ELF-1 (cell line): Measurements from ENCODE around the gene CFAP91.

Experiments
- DNase-seq: peaks from one replicate; pipeline ENCODE4 v3.0.0-alpha.2; 2016; ENCODE audit warnings: low read depth, low spot score

CFAP91 gene

DNA sequence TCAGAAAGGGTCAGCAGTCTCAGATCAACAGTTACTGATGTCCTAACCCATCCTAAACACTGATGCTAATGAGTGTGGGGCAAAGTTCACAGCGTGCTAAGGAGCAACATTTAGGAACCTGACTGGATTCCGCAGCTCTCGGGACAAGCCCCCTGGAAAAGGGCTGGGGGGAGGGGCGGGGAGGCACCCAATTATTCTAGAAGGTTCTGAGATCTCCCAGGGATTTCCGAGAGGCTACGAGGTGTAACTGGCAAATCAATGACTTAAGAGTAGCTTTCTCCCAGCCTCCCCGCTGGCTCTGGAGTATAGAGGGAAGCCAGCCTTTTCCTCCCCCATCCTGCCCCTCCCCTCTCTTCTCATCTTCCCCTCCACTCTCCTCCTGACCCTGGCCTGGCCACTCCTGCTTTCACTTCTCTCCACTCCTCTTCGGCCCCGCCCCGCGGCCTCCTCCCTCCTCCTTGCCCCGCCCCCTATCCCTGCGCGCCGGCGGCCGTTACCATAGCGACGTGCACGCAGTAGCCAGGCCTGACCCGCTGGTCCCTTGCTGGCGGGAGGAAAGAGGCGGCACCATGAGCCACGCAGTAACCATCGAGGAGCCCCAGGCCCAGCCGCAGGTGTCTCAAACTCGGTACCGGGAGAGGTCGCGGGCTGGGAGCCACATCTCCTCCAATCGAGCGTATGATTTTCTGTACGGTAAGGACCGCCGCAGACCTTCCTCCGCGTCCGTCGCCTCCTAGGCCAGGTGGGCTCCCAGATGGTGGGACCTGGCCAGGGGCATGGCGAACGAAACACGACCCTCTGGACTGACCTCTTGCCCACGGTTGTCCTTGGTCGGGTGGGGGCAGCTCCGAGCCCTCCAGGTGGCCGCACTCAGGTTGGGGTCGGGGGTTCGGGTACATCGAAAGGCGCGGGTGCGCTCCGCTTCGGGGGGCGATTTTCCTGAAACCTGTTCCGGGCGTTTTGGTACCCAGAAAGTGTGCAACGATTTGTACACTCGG is at the start of gene CFAP91:
Gene CFAP91, plus strand, starts transcription at position 493 of the 998 bp plus-strand sequence. Its CDS starts 77 bp downstream, at position 570.
- peak; percentile 94 for DNase-seq

DNA sequence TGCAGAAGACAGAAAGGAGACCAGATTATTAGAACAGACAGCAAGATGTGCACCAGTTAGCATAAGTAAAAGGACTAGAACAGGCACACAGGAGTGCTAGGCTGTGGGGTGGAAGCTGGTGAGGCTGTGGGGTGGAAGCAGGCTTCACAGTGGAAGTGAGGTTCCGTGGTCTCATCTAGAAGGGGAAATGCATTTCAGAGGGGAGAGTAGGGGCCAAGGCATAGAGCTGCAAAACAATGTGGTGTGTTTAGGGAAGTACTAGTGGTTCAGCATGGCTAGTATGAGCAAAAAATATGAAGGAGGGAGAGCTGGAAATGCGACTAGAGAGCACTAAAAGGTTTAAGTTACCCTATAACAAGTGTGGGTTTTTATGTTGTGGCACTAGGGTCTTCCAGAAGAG is 48.9 kb upstream of the CFAP91 start:
- DNase-seq: no peak

DNA sequence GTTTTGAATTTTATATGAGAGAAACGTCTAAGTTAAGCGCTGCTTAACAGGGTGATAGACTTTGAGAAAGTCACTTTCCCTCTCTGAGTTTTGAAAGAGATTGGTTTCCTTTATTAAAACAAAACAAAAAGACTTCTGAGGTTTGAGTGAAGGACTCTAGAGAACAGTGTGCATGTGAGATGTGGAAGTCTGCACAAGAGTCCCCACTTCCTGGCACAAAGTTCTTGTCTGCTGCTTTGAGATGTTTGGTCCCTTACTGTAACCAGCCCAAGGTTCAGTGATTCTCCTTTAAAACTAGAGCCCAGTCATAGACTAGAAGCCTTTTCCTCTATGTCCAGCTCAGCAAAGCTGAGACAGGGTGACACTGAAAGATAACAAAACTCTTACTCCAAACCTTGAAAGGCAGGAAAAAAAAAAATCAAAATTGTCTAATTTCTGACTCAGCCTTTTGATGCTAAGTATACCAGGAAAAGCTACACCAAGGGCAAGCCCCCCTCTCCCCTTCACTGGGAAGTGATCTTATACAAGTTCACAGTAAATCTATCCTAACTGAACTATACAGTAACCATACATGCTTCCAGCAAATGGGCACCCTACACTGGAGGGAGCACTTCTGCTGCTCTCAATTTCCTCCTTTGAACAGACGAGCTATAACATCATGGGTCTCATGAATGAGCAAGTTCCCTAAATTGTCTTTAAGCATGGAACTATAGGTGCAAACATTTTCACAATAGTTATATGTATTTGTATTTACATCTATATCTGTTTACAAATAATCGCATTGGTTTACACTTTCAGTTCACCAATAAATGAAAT is 44.7 kb upstream of the CFAP91 start:
- no peak for DNase-seq

DNA sequence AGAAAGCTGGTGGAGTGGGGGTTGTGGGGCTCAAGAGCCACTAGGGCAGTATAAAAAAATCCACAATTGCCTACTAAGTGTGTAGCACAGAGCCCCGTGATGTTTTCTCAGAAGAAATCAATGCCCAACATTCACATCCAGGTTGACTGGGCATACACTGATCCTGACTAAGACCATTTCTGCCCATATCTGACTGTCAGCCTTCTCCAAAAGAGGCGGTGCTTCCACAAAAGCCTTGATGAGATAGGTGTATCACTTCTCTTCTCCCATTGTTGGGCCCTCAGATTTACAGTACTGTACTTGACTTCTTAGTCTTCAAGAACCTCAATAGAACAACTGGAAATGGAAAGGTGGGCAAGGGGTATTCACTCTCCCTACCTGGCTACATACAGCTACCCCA is 43.8 kb upstream of the CFAP91 start:
- DNase-seq: no peak

DNA sequence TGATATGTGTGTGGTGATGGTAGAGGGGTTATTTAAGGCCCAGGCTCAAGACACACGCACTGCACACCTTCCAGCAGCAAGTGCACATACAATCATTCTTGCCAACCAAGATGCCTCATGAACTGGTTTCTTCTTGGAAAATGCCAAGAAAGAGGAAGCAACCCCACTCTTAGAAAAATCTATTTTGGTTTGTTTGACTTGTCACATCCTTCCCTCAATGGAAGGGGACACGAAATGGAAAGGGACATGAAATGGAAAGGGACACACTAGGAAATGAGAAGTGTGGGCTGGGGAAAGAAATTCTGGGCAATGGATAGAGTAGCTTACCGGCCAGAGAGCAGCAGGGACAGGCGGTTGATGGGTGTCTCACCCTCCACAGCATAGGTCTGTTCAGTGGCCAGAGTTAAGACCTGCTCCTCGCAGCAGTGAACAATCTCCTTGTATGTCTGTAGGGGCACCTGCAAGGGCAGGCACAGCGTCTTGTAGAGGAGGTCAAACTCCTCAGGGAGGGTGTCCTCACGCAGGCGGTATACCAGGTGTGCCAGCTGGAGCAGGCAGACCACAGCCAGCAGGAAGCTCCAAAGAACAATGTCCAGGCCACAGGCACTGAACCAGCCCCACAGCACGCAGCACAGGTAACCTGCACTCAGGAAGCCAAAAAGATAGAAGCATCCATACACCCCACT is 43.1 kb upstream of the CFAP91 start:
- no peak for DNase-seq

DNA sequence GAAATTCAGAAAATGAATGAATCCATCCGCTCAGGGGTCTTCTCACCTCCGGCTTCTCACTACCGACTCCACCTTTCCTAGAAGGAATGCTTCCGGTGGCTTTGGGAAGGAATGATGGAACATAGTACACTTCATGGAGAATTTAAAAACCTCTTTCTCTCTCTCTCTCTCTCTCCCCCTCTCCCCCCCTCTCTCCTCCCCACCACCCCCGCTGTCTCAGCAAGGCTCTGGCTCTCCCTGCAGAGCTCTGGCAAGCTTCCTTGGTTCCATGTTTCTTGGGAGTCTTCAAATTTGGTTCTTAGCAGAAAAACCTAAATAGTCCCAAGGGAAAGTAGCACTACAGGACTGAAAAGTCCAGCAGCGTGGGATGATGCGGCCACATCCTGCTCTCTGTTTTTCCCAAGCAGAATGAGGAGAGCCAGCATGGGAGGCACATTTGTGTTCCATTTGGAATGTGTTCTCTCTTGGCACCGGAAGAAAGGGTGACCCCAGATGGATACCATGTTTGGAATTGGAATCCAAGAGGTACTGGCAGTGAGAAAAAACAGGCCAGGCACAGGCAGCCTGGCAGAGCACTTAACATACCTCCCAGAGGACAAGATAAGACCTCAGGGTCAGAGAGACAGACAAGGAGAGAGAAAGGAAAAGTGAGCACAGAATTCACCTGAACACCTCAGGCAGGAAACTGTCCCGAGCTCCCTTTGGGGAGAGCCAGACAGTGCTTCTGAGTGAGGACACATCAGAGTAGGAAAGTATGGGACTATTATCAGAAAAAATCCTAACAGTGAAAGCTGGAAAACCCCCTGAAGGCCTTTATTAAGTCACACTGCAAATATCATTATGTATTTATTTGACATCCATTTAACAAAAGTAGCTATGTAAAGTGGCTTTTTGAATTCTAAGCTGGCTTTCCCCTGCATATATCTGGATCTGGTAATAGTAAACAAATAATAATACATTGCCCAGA is 42.1 kb upstream of the CFAP91 start, which contains the start of gene POPDC2:
Gene POPDC2, minus strand, starts transcription at position 116 of the 967 bp plus-strand sequence. CDS start 166 bp downstream, outside the sequence.
- peak; percentile 70 for DNase-seq

DNA sequence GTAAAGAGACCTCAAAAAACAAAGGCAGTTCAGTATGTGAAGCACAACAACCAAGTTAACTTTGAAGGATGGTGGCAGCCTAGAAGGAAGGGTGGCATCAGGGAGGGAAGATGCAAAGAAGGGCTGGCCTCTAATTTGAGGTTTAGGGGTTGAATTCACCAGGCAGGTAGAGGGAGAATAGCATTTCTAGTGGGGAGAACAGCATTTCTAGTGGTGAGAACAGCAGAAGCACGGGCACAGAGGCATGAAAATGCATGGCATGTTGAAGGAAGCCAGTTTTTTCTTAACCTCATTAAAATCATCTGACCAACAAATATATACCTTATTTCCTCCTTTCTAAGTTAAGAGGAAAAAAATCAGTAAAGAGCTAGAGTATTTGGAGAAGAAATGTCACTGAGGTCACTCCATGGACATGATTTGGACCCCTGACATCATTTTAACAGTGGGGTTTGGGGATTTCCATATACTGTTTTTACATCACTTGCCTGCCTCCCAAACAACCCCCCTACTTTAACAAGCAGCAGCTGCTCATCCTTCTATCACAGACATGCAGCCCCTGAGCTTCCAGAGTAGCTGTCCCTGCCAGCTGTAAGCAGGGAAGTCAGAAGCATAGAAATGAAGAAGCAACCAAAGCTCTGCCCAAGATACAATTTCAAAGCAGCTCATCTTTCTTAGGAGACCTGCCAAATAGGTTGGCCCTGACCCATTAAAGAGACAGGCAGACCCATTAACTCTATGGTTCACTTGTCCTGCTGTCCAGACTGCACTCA is 40.0 kb upstream of the CFAP91 start:
- DNase-seq: no peak

DNA sequence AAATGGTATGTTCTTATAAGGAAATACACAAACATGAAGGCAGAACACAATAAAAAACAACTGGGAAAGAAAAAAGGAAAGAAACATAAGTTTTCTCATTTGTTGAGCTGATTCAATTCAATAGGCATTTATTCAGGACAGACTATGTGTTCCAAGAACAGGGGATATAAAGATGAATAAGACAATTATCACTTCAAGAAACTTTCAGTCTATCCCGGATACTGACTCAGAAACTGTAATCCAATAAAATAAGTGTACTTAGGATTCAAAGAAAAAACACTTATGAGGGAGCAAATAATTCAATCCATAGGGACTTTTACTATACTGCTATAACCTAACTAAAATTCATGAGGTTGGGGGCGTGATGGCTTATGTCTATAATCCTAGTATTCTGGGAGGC is 38.9 kb upstream of the CFAP91 start:
- DNase-seq: no peak

DNA sequence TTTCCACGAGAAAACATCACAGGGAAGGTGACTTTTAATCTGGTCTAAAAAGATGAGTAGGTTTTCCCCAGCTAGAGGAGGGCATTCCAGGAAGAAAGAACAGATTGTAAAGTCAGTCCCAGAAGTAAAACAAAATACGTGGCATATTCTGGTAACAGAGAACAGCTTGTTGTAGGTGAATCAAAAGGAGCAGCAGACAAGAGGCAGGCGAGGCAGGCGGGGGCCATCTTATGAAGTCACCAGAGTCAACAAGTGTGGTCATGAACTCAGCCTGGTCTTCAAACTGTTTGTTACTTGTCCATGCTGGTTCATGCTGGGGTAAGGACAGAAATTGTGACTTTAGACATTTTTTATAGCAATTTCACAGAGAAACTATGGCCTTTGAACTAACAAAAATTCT is 38.5 kb upstream of the CFAP91 start:
- DNase-seq: no peak

DNA sequence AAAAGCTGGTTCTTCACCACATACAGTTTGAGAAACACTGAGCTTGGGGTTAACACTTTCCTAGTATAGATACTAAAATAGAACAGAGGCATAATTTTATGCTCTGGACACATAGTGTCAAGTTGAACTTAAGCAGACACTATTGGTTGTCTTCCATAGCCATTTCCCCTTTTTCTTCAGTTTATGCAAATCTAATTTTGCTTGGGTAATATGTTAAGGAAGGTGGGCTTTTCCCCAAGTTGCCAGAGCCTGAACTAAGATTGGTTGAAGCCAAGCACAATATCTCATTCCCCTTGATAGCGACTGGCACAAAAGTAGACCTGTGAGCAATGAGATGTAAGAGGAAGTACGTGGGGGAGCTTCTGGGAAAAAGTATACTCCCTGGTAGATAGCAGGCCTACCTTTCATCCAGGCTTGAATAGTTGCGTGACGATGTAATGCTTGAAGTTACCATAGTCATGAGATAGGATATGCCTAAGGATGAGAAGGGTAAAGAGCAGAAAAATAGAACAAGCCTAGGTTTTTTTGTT is 37.9 kb upstream of the CFAP91 start:
- DNase-seq: peak; percentile 5

DNA sequence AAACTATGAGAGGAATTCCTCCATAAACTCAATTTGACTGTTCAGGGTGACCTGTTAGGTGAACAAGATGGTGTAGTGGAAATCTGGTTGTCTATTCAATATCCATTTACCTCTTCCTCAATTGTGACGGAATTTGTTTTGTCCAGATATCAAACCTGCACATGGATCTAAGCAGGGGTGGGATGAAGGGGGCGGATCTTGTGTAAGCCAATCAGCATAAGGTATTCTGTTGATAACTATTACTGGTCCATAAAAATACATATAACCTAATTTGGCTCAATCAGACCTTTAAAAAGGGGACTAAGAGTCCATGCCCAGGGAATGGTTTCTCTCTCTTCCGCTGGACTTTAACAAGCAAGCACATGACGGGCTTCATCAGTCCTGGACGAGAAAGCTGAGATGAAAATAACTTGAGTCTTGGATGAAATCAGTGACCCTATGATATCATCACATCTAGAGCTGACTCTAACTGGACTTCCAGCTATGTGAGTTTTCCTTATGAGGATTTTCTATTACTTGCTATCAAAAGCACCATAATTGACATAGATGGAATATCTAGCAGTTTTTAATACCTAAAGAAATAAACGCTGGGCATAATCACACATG is 36.8 kb upstream of the CFAP91 start:
- DNase-seq: no peak

DNA sequence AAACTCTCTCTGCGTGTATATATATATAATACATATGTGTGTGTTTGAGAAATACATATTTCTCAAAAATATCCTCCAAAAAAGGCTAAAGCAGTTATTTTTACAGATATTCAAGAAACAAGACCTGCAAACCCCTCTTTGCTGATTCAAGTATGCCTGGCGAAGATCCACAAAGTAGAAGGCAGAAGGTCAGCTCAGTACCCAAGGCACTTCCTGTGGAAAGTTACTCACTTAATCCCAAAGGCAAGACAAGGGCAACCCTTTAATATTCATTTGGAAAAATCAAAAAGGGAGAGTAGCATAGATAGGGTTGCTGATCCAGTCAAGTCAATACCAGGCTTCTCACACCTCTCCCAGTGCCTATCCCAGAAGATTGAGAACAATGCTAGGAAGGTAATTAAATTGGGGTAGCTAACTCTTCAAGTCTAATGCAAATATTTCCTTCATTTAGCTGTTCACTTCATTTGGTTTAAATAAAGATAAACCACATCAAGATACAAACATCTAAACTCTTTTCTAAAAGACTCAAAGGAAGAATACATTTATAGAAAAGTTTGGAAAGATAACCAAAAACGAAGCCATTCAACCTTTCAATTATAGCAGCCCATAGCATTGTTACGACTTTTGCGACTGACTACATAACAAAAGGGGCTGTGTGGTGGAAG is 32.8 kb upstream of the CFAP91 start:
- DNase-seq: no peak

DNA sequence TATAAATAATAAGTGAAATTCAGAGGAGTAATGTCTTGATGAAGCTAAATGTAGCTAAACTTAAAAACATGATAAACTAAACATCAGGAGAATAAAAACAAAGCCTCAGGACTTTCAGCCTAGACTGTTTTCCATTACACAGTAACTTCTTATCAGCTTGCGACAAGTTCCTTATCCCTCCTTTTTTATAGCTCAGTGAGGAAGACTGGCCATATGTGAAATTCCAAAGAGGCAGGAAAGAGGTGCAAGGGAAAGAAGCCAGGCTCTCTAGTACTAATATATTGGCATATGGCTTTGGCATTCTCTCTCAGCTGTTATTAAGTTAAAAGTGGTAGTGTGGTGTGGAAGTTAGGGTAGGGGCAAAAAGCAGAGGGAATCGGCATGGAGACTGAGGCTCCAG is 30.0 kb upstream of the CFAP91 start:
- no peak for DNase-seq

DNA sequence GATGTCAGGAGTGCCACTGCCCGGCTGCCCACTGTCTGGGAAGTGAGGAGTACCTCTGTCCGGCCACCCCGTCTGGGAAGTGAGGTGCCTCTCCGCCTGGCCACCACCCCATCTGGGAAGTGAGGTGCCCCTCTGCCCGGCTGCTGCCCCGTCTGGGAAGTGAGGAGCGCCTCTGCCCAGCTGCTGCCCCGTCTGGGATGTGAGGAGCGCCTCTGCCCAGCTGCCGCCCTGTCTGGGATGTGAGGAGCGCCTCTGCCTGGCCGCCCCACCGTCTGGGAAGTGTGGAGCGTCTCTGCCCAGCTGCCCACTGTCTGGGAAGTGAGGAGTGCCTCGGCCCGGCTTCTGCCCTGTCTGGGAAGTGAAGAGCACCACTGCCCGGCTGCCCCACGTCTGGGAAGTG is 28.9 kb upstream of the CFAP91 start:
- DNase-seq: no peak

DNA sequence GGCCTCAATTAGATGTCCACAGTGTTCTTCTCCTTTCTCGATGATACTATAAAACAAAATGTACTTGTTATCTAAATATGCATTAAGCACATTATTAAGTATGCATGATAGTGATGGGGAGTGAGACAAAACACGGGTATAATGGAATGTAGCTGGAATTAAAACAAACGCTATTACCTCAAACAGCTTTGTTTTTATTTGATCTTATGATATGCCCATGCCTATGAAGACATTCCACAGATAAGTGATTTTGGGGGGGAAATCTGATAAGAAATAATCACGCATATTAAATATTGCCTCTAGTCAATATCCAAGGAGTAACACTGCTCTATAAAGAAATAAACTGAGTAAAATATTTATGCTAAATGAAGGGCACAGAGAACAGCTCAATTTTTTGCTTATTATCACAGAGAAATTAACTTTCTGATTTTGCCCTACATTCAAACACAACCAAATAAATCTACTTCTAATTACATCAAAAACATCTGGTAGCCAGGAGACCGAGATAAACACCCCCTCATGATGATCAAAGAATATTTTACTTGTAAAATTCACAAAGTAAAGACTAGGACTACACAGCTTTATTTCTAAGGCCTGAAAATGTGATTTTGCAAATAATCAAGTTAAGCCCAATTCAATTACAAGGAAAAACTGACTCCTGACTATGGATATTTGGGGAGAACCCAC is 27.5 kb upstream of the CFAP91 start:
- no peak for DNase-seq

DNA sequence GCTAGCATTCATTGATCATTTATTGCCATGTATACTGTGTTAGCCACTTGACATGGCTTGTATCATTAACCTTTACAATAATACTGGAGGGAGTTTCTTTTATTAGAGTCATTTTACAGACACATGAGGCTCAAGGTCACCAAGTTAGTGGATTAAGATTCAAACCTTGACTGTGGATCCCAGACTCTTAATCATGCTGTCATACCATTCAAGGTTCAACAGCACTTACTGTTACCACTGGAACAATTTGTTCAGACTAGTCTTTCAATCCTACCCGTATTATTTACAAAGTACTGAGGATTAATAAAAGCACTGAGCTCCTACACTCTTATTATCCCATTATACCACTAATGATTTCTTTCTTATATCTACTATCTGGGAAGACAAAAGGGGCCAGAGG is 26.8 kb upstream of the CFAP91 start:
- DNase-seq: no peak

DNA sequence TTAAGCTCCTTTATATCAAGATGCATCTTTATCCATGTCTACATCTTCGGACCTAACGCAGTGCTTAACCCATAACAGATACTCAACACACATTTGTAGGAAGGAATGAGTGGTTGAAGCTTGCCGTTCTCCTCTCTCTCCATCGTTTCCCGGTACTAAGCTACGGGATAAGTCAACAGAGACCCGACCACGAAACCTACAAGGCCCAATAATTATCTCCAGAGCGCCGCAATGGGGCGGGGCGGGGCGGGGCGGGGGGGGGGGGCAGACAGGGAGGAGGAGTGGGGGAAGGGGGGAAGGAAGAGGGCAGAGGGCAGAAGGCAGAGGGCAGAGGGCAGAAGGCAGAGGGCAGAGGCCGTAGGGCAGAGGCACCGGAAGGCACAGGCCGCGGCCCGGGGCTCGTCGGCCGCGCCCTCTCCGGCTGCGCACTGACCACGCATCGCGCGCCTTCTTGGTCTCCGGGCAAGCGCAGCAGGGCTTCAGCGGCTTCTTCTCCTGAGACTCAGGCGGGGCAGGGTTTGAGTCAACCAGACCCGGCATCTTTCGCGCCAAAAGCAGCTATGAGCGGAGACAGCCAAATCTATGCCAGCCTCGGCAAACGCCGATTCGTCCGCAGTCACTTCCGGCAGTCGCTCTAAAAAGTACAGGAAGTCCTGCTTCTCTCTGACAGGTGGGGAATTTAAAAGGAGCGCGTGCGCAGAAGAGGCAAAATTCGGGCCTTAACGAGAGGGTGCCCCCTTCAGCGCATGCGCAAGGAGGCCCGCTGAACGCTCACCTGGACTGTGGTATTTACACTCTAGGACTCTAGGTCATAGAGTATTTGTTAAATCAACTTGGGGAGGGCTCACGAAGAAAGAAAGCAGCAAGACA is 25.8 kb upstream of the CFAP91 start, which contains the start of gene COX17:
Gene COX17, minus strand, starts transcription at position 636 of the 870 bp plus-strand sequence. Its CDS starts 96 bp downstream, at position 540.
- peak; percentile 96 for DNase-seq
